Mesothelial cell of epicardium (in vitro differentiated cells): Measurements from ENCODE around the gene ITGB6. TPM values are rescaled to one million over a fixed set of nuclear protein-coding genes. Genes with fewer than 3 reads are reported as not detected.

Experiments used
- DNase-seq, 2 experiments: peaks; one replicate each; pipeline ENCODE4 v3.0.0; 2021; ENCODE audit warnings: low spot score in 2 of 2; ENCODE audit not compliant: unreplicated experiment in 2 of 2
- H3K27ac Mint-ChIP-seq: 2 replicates; pipeline ENCODE4 v1.8.0; 2021; ENCODE audit warnings: mixed read lengths
- H3K27me3 Mint-ChIP-seq: 2 replicates; pipeline ENCODE4 v1.8.0; 2021; ENCODE audit warnings: low read depth, mixed read lengths
- H3K36me3 Mint-ChIP-seq: 2 replicates; pipeline ENCODE4 v1.8.0; 2021; ENCODE audit warnings: mixed read lengths
- H3K4me1 Mint-ChIP-seq: 2 replicates; pipeline ENCODE4 v1.8.0; 2021; ENCODE audit warnings: mixed read lengths
- H3K4me3 Mint-ChIP-seq: 2 replicates; pipeline ENCODE4 v1.8.0; 2021; ENCODE audit warnings: mild to moderate bottlenecking, moderate library complexity, mixed read lengths
- H3K9me3 Mint-ChIP-seq: 2 replicates; pipeline ENCODE4 v1.8.0; 2021; ENCODE audit warnings: mixed read lengths
- total RNA-seq: library from RNA; stranded (reverse); gene quantifications from 3 replicates; pipeline ENCODE4 v1.2.1, GENCODE V29; 2021
- TF ChIP-seq, protein P1 (sequence below): fragments of 200-600 bp; sonication (generic); IDR thresholded peaks from one replicate; pipeline ENCODE4 v1.5.0; 2021; ENCODE audit warnings: antibody characterized with exemption; ENCODE audit not compliant: unreplicated experiment

ITGB6 gene
- total RNA-seq, 1 donor from 2014 or later, result 14.3 TPM

GRCh38 chr2:160167089-160167740 lies 32.9 kb downstream of the ITGB6 start:
- Mint-ChIP-seq H3K4me1 (peaks cover 65% of the 10 kb centered on the region), H3K9me3 (no peaks in the 10 kb centered on the region), H3K4me3 (no peak overlapping the region), H3K27me3 (no peaks in the 10 kb centered on the region), H3K27ac (peak overlapping the region; percentile 83), H3K36me3 (no peaks in the 10 kb centered on the region)
- TF ChIP-seq, protein P1, sequence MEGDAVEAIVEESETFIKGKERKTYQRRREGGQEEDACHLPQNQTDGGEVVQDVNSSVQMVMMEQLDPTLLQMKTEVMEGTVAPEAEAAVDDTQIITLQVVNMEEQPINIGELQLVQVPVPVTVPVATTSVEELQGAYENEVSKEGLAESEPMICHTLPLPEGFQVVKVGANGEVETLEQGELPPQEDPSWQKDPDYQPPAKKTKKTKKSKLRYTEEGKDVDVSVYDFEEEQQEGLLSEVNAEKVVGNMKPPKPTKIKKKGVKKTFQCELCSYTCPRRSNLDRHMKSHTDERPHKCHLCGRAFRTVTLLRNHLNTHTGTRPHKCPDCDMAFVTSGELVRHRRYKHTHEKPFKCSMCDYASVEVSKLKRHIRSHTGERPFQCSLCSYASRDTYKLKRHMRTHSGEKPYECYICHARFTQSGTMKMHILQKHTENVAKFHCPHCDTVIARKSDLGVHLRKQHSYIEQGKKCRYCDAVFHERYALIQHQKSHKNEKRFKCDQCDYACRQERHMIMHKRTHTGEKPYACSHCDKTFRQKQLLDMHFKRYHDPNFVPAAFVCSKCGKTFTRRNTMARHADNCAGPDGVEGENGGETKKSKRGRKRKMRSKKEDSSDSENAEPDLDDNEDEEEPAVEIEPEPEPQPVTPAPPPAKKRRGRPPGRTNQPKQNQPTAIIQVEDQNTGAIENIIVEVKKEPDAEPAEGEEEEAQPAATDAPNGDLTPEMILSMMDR, result no peak
- DNase-seq, result no peak

DNA sequence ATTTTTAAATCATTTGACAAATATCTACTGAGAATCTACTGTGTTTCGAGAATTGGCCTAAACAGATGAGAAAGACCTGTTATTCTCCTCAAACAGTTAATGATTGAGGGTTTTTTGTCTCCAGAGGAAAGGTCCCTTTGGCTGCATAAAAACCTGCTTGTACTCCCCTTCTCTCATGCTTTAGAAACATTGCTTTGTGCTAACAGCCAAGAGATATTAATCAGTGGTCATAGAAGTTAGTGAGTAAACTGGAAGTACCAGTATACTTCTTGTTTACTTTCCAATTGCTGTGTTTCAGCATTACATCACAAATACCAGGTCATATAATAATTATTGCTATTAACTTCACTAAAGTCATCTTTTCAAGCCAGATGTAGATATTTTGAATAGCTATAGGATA lies 34.1 kb downstream of the ITGB6 start:
- no peak overlapping the region for H3K4me3 Mint-ChIP-seq
- no peaks in the 10 kb centered on the region for H3K9me3 Mint-ChIP-seq
- H3K27ac Mint-ChIP-seq, result peak overlapping the region; percentile 83
- H3K36me3 Mint-ChIP-seq, result no peaks in the 10 kb centered on the region
- H3K27me3 Mint-ChIP-seq, result no peaks in the 10 kb centered on the region
- H3K4me1 Mint-ChIP-seq, result peaks cover 65% of the 10 kb centered on the region
- TF ChIP-seq, protein P1, result no peak
- no peak for DNase-seq

DNA sequence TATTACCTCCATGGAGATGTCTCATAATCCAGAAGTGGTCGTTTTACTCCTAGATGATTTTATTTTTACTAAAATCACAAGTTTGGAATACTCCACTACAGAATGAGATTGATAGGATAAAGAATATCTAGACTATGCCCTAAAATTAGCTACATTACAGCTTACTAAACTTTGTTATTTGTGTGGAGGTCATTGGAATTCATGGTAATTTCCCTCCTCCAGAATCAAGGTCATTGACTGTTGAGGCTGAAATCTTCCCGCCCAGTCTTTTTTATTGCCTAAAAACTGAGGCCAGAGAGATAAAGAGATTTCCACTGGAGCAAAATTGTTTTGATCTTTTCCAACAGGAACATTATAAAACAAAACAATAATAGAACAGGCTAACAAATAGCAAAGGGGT lies 35.0 kb downstream of the ITGB6 start:
- TF ChIP-seq, protein P1, result no peak
- DNase-seq, result no peak
- peak overlapping the region; percentile 83 for H3K27ac Mint-ChIP-seq
- H3K27me3 Mint-ChIP-seq, result no peaks in the 10 kb centered on the region
- H3K4me3 Mint-ChIP-seq, result no peak overlapping the region
- no peaks in the 10 kb centered on the region for H3K36me3 Mint-ChIP-seq
- H3K4me1 Mint-ChIP-seq, result peaks cover 59% of the 10 kb centered on the region
- H3K9me3 Mint-ChIP-seq, result no peaks in the 10 kb centered on the region

DNA sequence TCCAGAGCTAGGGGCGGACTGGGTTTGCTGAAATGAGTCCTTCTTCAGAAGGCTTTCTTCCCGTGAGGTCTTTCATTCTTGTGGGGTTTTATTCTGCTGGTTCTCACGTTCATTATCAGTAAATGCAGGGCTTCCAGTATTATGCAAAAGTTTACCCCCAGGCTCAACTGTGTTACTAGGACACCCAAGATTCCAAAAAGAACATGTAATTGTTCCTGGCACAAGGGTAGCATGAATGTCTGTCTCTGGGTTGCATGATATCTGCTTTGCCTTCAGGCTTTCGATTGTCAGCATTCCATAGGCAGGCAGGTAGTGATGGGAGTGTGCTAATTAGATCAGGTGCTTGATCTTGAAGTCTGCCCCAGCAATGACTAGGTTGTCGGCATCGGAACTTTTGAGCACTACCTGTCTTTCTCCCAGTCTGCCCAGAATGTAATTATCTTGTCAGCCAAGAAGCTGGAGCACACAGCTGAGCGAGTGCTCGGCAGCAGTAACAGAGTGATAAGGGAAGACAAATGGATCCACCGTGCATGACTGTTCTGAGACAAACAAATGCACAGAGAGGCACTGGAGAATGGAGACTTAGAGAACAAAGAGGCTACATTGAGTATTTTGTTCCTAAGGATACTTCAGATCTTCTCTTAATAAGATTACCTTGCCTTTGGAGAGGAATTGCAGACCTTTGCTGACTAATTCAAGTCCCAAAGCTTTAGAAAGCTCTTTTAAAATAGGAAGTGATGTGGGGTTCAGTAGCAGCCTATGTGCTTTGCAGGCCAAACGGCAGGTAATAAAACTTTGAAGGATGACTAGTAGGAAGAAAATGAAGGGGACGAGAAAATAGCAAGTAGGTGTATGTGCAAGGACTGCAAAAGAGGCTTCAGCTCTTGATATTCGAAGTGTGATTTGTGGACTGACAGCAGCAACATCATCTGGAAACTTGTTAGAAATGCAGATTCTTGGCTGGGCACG lies 41.9 kb downstream of the ITGB6 start:
- Mint-ChIP-seq H3K4me1 (peaks cover 35% of the 10 kb centered on the region), H3K9me3 (peaks cover 8% of the 10 kb centered on the region), H3K27ac (peak overlapping the region; percentile 98), H3K36me3 (peaks cover 5% of the 10 kb centered on the region), H3K27me3 (no peaks in the 10 kb centered on the region), H3K4me3 (peak overlapping the region; percentile 20)
- peak in 1 of 2 experiments; percentile 49 for DNase-seq
- TF ChIP-seq, protein P1, result no peak

DNA sequence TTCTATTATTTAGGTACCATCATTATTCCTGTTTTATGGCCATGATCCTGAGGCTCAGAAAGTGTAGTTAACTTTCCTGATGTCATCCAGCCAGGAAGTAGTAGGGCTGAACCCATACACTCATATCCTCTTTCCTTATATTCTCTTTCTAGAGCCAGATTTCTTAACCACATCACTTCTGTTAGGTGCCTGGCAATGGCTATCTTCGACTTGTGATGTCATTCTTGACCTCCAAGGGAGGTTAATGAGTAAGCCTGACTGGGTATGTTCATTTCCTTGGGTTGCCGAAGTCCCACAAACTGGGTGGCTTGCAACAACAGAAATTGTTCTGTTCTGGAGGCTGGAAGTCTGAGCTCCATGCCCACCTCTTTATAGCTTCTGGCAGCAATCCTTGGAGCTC lies 43.4 kb downstream of the ITGB6 start:
- no peak overlapping the region for H3K4me3 Mint-ChIP-seq
- peaks cover 10% of the 10 kb centered on the region for H3K36me3 Mint-ChIP-seq
- DNase-seq, result no peak
- TF ChIP-seq, protein P1, result no peak
- peaks cover 33% of the 10 kb centered on the region for H3K4me1 Mint-ChIP-seq
- H3K27ac Mint-ChIP-seq, result peak overlapping the region; percentile 98
- peaks cover 15% of the 10 kb centered on the region for H3K9me3 Mint-ChIP-seq
- no peaks in the 10 kb centered on the region for H3K27me3 Mint-ChIP-seq
